Thyroid gland (tissue), 4 donors: ENCODE results near the gene PLSCR2.

ENCODE experiments used
- POLR2A ChIP-seq, 2 donors: fragments of 450-650 bp; IDR thresholded peaks; one replicate each; pipeline ENCODE4 v1.6.1; 2017; ENCODE audit warnings: antibody characterized with exemption in 2 of 2, mild to moderate bottlenecking in 2 of 2, moderate library complexity in 1 of 2
- TF ChIP-seq, protein P1 (sequence below), 6 experiments: fragments of 200-600 bp in 3 of 6; fragments of 450-650 bp in 3 of 6; sonication (generic) in 3 of 6; IDR thresholded peaks; one replicate each; pipeline ENCODE4 v1.5.1; 2016 to 2019; ENCODE audit warnings: antibody characterized with exemption in 6 of 6, mild to moderate bottlenecking in 2 of 6, inconsistent platforms in 1 of 6, moderate library complexity in 1 of 6

DNA sequence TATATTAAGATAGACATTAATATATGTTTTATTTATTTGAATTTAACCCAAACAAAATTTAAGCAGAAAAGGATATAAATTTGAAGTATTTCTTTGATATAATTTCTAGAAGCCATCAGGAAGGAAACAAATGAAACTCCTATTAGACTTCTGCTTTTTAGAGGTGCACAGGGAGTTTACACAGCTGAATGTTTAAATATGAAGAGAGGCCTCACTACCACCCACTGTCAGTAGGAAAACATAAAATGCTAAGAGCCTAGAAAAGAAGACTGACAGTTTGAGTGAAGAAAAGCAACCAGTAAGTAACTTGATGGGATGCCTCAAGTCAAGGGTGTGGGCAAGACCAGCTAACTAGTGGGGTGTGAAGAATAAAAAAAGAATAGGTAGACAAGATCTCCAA is 19.7 kb downstream of the PLSCR2 start:
- TF ChIP-seq, protein P1, sequence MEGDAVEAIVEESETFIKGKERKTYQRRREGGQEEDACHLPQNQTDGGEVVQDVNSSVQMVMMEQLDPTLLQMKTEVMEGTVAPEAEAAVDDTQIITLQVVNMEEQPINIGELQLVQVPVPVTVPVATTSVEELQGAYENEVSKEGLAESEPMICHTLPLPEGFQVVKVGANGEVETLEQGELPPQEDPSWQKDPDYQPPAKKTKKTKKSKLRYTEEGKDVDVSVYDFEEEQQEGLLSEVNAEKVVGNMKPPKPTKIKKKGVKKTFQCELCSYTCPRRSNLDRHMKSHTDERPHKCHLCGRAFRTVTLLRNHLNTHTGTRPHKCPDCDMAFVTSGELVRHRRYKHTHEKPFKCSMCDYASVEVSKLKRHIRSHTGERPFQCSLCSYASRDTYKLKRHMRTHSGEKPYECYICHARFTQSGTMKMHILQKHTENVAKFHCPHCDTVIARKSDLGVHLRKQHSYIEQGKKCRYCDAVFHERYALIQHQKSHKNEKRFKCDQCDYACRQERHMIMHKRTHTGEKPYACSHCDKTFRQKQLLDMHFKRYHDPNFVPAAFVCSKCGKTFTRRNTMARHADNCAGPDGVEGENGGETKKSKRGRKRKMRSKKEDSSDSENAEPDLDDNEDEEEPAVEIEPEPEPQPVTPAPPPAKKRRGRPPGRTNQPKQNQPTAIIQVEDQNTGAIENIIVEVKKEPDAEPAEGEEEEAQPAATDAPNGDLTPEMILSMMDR (IDR thresholded peaks at IDR 0.05), result no peak
- no peak for TF ChIP-seq POLR2A (IDR thresholded peaks at IDR 0.05)
